ENCODE results near the gene COP1. TPM values are rescaled to one million over a fixed set of nuclear protein-coding genes. Genes with fewer than 3 reads are reported as not detected.

COP1 gene
- total and polyA plus RNA-seq, 2 of the 13 experiments (the other 11 are each of a cell fraction or from before 2014, with no cell fraction given) = 20.5 to 51.3 TPM

DNA sequence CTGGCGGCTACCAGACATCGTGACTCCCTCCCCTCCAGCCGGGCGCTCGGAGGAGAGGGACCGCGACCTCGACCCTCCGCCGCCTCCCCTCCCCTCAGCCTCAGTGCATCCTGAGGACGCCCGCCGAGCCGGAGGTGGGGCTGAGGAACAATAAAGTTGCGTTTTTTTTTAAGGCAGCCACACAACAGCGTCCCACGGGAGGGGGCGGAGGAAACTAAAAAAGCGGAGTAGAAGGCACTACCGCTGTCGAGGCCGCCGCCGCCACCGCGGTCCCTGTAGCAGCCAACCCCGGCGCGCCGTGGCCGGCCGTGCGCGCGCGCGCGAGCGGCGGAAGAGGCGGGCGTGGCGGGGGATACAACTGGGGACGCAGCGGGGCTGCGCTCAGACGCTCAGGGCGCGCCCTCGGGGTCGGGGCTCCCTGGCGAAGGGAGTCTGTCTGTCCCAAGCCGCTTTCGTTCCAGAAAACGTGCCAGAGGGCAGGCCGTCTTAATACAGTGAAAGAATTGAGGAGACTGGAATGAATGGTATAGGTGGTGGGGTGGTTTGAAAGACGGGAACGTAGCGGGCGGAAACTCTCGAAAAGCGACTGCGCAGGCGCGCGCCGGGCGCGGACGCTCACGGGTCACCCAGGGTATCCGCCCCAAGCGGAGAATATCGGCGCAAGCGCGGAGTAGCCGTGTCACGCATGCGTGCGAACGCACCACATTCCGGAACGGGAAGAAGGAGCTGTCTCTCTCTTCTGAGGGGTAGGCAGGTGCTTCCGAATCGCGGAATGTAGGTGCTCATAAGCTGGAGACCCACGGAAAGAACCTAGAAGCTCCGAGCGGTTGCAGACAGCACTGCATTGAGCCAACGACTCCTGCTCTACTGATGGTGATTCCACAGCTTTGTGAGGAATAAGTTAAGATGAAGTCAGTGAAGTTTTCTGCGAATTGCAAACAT, at the start of gene COP1 (continued):
- TF ChIP-seq, protein P1, sequence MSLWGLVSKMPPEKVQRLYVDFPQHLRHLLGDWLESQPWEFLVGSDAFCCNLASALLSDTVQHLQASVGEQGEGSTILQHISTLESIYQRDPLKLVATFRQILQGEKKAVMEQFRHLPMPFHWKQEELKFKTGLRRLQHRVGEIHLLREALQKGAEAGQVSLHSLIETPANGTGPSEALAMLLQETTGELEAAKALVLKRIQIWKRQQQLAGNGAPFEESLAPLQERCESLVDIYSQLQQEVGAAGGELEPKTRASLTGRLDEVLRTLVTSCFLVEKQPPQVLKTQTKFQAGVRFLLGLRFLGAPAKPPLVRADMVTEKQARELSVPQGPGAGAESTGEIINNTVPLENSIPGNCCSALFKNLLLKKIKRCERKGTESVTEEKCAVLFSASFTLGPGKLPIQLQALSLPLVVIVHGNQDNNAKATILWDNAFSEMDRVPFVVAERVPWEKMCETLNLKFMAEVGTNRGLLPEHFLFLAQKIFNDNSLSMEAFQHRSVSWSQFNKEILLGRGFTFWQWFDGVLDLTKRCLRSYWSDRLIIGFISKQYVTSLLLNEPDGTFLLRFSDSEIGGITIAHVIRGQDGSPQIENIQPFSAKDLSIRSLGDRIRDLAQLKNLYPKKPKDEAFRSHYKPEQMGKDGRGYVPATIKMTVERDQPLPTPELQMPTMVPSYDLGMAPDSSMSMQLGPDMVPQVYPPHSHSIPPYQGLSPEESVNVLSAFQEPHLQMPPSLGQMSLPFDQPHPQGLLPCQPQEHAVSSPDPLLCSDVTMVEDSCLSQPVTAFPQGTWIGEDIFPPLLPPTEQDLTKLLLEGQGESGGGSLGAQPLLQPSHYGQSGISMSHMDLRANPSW (CRISPR knock-in tag; IDR thresholded peaks at IDR 0.05; ENCODE audit: borderline replicate concordance) = no peak
- TF ChIP-seq, protein P2, sequence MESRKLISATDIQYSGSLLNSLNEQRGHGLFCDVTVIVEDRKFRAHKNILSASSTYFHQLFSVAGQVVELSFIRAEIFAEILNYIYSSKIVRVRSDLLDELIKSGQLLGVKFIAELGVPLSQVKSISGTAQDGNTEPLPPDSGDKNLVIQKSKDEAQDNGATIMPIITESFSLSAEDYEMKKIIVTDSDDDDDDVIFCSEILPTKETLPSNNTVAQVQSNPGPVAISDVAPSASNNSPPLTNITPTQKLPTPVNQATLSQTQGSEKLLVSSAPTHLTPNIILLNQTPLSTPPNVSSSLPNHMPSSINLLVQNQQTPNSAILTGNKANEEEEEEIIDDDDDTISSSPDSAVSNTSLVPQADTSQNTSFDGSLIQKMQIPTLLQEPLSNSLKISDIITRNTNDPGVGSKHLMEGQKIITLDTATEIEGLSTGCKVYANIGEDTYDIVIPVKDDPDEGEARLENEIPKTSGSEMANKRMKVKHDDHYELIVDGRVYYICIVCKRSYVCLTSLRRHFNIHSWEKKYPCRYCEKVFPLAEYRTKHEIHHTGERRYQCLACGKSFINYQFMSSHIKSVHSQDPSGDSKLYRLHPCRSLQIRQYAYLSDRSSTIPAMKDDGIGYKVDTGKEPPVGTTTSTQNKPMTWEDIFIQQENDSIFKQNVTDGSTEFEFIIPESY (CRISPR knock-in tag; IDR thresholded peaks at IDR 0.05) = no peak
- TF ChIP-seq SMYD3 (CRISPR knock-in tag; IDR thresholded peaks at IDR 0.05) (0 out of 2 replicates have a peak, but pooled peaks have one; percentile 27), ZNF747 (CRISPR knock-in tag; IDR thresholded peaks at IDR 0.05; ENCODE audit: borderline replicate concordance) (peak; percentile 67; the same call in 1 of the 2 replicates), ZNF562 (CRISPR knock-in tag; IDR thresholded peaks at IDR 0.05; ENCODE audit: borderline replicate concordance) (no peak), HMGA1 (CRISPR knock-in tag; conservative IDR thresholded peaks at IDR 0.05) (no peak), ZFP41 (CRISPR knock-in tag; IDR thresholded peaks at IDR 0.05; ENCODE audit: borderline replicate concordance) (no peak; the same call in 1 of the 2 replicates), ZSCAN12 (CRISPR knock-in tag; IDR thresholded peaks at IDR 0.05) (no peak), ZIK1 (CRISPR knock-in tag; IDR thresholded peaks at IDR 0.05; ENCODE audit: borderline replicate concordance, low read depth) (no peak), ZNF296 (CRISPR knock-in tag; conservative IDR thresholded peaks at IDR 0.05) (no peak), NBN (conservative IDR thresholded peaks at IDR 0.05) (no peak), ZNF264 (CRISPR knock-in tag; IDR thresholded peaks at IDR 0.05) (no peak), ZC3H4 (CRISPR knock-in tag; IDR thresholded peaks at IDR 0.05; ENCODE audit: borderline replicate concordance) (no peak), RNF2 (conservative IDR thresholded peaks at IDR 0.05; ENCODE audit: low read depth) (no peak), ZNF382 (CRISPR knock-in tag; IDR thresholded peaks at IDR 0.05; ENCODE audit: borderline replicate concordance) (no peak), KDM3A (CRISPR knock-in tag; IDR thresholded peaks at IDR 0.05; ENCODE audit: low read depth) (no peak)
- TF ChIP-seq, protein P3, sequence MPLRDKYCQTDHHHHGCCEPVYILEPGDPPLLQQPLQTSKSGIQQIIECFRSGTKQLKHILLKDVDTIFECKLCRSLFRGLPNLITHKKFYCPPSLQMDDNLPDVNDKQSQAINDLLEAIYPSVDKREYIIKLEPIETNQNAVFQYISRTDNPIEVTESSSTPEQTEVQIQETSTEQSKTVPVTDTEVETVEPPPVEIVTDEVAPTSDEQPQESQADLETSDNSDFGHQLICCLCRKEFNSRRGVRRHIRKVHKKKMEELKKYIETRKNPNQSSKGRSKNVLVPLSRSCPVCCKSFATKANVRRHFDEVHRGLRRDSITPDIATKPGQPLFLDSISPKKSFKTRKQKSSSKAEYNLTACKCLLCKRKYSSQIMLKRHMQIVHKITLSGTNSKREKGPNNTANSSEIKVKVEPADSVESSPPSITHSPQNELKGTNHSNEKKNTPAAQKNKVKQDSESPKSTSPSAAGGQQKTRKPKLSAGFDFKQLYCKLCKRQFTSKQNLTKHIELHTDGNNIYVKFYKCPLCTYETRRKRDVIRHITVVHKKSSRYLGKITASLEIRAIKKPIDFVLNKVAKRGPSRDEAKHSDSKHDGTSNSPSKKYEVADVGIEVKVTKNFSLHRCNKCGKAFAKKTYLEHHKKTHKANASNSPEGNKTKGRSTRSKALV (CRISPR knock-in tag; IDR thresholded peaks at IDR 0.05) = peak; percentile 56
- TF ChIP-seq, protein P4, sequence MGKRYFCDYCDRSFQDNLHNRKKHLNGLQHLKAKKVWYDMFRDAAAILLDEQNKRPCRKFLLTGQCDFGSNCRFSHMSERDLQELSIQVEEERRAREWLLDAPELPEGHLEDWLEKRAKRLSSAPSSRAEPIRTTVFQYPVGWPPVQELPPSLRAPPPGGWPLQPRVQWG (CRISPR knock-in tag; IDR thresholded peaks at IDR 0.05; ENCODE audit: borderline replicate concordance, low read depth) = no peak
- TF ChIP-seq, protein P5, sequence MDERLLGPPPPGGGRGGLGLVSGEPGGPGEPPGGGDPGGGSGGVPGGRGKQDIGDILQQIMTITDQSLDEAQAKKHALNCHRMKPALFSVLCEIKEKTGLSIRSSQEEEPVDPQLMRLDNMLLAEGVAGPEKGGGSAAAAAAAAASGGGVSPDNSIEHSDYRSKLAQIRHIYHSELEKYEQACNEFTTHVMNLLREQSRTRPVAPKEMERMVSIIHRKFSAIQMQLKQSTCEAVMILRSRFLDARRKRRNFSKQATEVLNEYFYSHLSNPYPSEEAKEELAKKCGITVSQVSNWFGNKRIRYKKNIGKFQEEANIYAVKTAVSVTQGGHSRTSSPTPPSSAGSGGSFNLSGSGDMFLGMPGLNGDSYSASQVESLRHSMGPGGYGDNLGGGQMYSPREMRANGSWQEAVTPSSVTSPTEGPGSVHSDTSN (CRISPR knock-in tag; IDR thresholded peaks at IDR 0.05) = no peak
- TF ChIP-seq, protein P6, sequence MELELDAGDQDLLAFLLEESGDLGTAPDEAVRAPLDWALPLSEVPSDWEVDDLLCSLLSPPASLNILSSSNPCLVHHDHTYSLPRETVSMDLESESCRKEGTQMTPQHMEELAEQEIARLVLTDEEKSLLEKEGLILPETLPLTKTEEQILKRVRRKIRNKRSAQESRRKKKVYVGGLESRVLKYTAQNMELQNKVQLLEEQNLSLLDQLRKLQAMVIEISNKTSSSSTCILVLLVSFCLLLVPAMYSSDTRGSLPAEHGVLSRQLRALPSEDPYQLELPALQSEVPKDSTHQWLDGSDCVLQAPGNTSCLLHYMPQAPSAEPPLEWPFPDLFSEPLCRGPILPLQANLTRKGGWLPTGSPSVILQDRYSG (CRISPR knock-in tag; IDR thresholded peaks at IDR 0.05) = peak; percentile 82; the same call in 1 of the 2 replicates

Measured in HepG2 (cell line).